IPS DF 19.7 (cell line): ENCODE results near the gene METTL4.
"Not testable (repeated sequence)": the region's sequence is repeated elsewhere in the genome, so short reads cannot be mapped to it uniquely, and the experiment has no call there.

ENCODE experiments used
- DNase-seq: peaks from one replicate; pipeline ENCODE4 v3.0.0-alpha.2; 2013; ENCODE audit warnings: low read depth, low spot score

Gene METTL4

DNA sequence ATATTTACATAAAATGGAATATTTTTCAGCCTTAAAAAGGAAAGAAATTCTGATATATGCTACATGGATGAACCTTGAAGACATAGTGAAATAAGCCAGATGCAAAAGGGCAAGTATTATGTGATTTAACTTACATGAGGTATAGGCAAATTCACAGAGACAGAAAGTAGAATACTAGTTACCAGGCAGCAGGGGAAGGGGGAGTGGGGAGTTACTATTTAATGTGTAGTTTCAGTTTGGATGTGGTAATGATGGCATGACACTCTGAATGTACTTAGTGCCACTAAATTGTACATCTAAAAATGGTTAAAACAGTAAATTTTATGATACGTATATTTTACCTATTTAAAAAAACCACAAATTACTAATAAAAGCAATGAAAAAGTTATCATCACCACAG is 12.1 kb downstream of the METTL4 start:
- no peak for DNase-seq

DNA sequence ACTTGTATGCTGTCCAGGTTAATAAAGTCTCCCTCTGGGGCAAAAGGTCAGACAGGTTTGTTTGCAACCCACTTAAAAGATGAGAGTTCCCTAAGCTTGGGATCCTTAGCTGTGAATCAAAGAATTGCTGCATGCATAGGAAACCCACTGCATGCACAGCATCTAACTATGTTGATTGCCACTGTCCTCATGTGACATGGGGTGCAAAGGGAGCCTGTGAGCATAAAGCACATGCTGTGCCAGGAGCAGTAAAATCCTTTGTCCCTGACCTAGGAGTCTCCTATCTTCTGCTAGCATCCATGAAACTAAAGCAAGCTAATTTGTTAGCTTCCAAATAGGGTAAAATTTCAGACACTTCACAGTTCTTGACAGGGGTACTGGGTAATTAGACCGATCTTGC is 13.8 kb downstream of the METTL4 start:
- no peak for DNase-seq

DNA sequence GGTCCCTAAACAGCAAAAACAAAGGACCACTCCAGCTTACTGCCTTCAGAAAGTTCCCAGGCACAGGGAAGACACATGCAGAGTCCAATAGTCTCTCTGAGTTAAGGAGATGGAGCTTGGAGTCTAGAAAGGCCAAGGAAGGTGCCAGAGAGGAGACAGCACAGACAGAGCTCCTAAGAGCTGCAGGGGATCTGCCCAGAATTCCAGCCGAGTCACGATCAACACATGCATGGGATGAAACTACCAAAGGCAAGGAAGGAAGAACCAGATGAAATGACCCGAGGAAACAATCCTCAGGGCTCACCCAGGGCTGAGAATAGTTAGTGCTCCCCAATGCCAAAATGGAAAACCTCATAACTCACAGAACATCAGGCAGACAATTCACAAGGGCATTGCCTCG is 15.4 kb downstream of the METTL4 start:
- DNase-seq, result no peak

DNA sequence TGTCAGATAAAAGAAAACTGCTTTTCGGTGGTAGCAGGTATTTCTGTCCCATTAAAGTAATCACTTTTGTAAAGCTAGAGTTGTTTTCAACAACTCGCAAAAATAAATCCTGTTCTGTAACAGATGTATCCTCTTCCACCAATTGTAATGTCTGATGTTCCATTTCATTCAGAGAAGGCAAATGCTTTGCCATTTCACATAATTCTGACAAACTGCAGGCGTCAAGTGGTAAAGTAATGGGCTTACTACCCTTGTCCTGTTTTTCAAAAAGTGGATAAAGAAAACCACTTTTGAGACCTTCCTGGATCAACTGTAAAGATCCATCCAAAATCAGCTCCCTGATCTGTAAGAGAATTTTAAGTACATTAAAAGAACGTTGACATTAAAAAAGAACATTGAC is 16.6 kb downstream of the METTL4 start:
- no peak for DNase-seq

DNA sequence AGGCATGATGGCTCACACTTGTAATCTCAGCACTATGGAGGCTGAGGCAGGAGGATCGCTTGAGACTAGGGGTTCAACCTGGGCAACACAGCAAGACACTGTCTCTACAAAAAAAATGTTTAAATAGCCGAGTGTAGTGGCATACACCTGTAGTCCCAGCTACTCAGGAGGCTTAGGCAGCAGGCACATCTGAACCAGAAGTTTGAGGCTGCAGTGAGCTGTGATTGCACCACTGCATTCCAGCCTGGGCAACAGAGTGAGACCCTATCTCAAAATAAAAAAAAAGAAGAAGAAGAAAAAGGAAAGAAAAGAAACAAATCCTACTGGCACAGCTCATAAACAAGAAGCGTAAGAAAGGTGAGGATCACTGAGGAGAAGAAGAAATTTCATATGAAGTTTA is 19.9 kb downstream of the METTL4 start:
- DNase-seq, result no peak

DNA sequence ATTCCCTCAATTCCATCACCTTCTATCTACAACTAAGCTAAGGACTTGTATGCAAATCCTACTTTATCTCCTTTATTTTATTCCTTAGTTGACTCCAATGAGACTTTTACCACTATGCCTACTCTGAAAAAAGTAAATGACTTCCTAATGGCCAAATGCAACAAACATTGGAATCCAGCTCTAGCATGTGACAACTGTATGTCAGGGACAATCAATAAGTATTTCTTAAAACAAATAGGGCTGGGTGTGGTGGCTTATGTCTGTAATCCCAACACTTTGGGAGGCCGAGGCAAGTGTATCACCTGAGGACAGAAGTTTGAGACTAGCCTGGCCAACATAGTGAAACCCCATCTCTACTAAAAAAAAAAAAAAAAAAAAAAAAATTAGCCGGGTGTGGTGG is 21.8 kb downstream of the METTL4 start:
- DNase-seq, result no peak

DNA sequence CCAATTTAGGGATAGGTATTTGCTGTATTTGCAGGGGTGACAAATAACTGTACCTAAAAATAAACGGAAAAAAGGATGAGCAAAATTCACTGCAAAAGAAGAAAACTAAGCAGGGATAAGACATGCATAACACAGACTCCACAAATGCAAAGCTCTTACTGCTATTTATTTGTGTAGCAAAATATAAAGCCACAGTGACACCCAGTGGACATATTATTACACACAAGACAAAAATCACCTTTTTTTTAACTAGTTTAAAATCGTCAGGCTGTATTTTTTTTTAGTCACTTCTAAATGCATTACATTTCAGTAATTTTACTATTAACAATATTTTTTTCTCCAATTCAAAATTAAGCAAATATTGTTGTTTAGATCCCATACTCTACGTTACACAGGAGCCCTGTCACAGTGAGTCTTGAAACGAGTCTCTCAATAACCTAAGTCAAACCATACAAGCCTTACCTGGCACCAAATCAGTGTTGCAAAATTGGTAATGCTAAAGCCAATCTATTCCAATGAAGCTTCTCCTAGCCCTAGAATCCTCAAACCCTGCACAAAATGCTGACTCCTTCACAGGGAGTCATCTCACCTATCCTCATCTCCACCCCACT is 23.7 kb downstream of the METTL4 start:
- DNase-seq, result no peak

DNA sequence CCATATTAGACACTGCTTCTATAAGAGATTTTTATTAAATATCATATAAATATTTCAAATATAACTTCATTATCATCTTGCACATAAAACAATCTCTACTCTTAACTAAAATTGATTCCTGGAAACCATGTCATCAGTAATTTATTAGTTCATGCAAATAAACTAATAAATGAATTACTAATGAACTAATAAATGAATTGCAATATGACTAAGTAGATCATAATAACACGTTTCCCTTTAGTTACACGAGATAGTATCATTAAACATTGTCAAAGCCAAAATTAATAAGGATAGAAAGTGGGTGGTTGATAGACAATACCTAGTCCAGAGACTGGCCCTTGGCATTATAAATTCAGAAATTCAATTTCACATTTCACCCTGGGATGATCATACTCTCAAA is 26.1 kb downstream of the METTL4 start:
- no peak for DNase-seq

DNA sequence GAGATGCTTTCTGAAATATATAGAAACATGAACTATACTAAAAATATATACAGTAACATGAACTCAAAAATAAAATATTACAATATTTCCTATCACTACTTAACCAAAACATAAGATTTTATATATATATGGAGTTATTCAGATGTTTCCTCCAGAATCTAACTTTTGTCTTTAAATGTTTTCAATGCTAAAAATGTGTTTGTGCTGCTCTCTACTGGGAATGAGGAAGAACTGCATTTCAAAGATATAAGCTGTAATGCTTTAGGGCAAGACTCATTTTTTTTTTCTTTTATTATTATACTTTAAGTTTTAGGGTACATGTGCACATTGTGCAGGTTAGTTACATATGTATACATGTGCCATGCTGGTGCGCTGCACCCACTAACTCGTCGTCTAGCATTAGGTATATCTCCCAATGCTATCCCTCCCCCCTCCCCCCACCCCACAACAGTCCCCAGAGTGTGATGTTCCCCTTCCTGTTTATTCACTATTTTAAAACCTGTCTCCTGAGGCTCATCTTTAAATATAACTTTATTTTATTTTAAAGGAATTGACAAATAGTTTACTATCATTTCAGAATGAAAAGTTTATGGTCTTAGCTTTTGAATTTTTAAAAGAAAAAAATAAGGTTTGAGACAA is 29.3 kb downstream of the METTL4 start:
- not testable (repeated sequence) for DNase-seq

DNA sequence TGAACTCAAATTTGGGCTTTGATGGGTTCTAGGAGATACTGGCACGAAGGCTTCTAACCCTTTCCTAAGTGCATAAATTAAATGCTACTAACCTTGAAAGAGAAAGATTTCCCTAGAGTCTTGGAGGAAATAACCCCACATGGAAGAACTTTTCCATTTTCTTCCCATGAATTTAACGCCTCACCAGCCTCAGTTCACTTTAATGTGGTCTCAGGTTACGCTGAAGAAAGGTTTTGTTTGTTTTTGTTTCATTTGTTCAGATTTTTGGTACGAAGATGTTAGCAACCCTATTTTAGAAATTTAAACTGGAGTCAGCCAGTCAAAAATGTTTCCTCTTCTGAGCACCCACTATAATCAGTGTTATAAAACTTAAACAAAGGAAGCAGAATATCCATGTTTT is 30.7 kb downstream of the METTL4 start:
- DNase-seq, result no peak

DNA sequence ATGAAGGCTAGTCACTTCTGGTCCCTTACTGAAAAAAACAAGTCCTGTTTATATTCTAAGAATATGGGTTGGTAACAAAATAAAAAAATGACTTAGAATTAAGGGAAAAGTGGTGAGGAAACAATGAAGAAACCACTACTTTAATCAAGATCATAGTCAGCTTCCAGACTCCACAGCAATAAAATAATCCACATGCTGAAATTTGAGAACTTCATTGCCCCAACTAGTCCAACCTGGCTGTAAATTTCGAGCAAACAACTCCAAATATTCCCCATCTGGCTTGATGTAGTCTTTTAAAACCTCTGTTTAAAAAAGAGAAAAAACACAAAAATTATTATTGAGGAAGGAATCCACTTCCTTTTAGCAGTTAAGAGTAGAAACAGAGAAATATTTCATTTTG is 32.5 kb downstream of the METTL4 start:
- no peak for DNase-seq

DNA sequence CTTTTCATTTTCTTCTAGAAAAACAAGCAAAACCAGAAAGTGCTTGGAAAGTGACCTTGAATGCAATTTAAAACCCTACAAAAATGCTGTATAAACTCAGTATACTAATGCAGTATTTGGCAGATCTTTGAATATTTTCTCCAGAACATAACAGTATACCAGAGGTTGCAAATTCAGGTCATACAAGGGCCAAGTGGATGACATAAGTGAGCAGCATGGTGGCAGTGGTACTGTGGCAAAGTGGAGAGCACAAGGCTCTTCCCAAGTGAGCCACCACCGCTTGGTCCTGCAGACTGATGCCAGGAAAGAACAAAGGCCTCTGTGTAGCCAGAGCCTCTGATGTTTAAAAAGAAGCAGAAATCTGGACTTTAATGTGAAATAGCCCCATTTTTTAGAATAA is 33.1 kb downstream of the METTL4 start:
- DNase-seq, result no peak

DNA sequence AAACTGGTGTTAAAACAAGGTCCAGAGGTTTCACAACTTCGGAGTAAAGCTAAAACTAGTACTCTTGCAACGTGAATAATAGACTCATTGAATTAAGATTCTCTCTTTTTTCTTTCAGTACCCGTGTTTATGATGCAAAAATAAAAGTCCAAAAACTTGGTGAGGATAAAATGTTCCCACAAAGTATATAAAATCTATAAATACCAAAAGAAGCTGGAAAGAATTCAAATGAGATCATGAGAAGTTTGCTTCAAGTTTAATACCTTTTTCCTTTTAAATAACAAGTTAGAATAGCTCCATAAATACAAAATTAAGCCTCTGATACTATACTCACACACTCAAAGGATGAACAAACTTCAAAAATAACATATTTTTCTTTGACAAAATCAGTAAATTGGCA is 34.0 kb downstream of the METTL4 start:
- DNase-seq, result no peak

DNA sequence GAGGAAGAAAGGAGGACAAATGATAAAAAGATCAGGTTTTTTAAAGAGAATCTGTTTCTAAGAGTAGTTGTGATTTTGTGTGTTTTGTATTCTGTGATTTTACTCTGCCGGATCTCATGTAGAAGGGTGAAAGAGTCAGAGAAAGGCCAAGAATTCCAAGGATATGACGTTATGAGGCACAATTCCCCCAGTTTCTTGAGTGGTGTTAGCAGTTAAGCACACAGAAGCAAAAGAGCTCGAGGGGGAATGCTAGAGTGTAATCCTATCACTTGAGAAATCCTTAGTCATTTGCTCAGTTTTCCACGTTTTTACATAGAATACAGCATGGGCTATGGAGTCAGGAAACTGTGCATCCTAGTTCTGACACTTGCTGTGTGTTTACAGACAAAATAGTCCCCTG is 34.8 kb downstream of the METTL4 start:
- no peak for DNase-seq

DNA sequence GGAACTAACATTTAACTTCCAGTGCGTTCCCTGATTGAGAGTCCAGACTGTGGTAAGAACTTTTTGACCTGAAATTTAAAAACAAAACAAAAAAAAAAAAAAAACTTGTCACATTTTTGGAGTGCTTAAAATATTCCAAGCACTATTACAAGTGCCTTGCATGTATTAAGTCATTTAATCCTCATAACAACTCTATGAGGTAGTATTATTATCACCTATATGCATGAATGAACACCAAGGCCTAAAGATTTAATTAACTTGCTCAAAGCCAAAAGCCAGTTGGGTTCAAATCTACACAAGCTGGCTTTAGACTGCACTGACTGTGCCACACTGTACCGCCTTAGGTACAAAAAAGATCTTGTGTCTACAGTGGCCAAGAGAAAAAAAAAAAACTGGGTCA is 35.2 kb downstream of the METTL4 start:
- DNase-seq, result no peak

DNA sequence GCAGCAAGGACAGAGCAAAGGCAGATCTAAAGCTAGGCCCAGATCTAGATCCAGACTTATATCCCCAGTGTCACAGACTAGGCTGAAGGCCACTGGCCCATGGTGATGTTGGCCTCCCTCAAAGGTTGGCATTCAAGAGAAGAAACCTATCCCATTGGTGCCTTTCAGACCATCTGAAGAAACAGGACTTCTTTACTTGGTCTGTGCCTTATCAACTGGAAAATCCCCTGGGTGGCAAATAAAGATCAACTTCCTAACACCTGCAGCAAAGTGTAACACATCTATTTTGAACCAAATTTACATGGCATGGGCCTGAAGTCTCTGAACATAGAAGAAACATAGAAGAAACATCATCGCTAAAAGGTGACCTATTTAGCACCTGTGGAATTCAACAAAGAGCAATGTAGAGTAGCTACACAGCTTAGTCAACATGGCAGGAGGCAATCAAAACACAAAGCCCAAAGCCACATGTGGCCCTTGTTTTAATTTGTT is 35.8 kb downstream of the METTL4 start:
- DNase-seq, result no peak

DNA sequence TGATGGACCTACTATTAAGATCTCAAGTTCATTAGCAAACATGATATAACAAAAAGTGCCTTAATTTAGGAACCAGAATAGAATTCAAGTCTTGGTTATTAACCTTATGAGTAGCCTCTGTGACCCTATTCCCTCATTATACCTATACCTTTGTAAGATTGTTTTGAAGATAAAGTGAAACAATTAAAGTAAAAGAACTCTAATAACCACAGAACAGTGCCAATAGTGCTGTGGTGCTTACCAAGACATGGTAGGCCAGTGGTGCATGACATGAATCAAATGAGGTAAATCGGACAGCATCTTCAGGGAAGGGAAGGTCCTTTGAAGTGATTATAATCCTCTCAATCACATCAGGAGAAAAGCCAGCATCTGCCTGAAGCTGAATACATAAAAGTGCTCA is 36.4 kb downstream of the METTL4 start:
- no peak for DNase-seq

DNA sequence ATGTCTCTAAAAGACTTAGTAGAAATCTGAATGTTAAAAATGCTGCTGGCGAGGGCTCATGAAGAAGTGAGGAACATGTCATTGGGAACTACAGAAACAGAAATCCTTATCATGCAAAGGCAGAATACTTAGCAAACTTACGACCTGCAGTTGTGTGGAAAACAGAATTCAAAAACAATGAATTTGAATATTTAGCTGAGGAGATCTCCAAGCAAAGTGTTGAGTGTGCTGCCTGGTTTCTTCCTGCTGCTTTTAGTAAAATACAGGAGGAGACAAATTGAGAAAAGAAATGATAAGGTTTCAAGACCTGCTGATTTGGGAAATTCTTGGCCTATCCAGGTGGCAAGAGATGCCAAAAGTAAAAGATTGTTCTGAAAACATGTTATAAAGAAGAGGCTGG is 38.5 kb downstream of the METTL4 start:
- no peak for DNase-seq

DNA sequence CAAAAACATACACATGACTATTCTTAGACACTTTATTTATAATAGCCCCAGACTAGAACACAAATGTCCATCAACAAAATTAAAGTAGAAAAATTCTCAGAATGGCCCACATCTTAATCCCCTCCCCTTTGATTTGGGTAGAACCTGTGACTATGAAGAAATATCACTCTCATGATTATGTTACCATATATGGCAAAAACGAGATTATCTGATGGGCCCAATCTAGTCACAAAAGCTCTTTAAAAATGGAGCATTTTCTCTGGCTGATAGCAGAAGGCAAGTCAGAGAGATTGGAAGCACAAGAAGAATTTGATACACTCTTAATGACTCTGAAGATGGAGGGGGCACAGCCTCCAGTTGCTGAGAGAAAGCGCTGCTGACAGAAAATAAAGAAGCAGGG is 39.6 kb downstream of the METTL4 start:
- DNase-seq, result no peak

DNA sequence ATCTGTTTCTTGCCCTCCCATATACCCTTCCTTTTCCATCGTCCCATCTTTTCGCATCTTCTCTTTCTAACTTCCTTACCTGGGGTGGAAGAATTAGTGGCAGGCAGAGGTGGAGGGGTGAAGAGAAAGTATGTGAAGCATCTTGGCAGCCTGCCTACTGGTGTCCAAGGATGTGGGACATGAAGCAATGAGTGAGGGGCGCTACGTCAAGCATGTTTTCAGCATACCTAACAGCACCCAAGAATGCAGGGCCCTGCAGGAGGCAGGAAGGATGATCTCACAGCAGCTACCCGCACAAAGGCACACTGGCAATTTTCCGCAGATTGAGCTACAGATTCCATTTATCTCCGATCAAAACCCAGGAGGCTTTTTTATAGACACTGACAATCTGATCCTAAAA is 42.2 kb downstream of the METTL4 start:
- DNase-seq, result peak; percentile 45

DNA sequence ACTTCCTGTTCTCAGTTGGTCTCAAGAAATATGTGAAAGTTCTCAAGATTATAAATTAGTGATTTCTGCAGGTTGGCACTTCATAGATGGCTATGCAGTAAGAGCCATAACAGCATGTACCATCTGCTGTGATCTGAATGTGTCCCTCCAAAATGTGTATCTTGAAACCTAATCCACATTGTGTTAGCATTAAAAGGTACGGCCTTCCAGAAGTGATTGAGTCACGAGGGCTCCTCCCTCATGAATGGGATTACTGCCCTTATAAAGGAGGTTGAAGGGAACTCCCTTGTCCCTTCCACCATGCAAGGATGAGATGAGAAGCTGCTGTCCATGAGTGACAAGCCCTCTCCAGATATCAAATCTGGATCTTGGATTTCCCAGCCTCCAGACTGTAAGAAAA is 45.0 kb downstream of the METTL4 start:
- DNase-seq, result no peak

DNA sequence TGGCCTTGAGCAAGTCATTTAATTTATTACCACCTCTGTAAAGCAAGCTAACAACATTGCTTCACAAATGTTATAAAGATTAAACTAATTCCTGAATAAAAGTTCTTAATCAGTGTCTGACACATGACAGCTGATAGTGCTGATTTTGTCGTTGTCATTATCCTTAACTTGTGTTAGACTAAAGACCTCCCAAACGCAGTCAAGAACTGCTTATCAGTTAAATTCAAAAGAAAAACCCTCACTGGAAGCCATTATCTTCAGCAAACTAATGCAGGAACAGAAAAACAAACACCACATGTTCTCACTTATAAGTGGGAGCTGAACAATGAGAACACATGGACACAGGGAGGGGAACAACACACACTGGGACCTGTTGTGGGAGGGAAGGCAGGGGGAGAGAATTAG is 46.5 kb downstream of the METTL4 start:
- DNase-seq, result not testable (repeated sequence)

DNA sequence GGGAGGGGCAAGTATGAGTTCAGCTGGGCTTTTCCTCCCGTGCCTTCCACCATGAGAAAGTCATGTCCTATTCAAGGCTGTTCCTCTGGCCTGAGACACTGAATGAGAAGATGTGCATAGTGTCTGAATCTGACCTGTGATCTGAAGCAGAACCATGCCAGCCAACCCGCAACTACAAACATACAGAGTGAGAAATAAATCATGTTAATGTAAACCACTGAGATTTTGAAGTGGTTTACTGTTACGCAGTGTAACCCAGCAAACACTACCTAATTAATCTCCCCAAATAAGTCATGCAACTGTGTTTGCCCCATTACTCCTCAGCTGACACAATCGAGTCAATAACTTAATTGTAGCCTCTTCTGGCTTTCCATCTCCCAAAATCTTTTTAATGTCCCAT is 49.2 kb downstream of the METTL4 start:
- no peak for DNase-seq

DNA sequence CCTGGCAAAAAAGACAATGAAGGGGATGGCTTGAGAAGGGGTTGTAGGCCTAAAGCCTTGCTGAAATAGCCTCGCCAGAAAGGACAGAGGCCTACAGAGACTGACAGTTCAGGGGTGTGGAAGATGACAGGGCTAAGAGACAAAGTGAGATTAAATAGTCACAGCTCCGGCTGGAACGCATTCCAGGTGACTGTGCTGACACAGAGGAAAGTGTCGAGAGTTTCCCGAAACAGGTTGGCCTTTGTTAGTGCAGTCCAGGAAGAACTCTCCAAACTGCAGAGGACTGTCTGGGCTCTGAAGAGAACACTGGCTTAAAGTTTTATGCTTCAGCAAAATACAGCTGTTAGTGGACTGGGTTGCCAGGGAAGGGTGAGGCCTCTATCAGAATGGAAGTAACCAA is 52.8 kb downstream of the METTL4 start:
- DNase-seq, result no peak
